GM12878 (cell line): ENCODE data around the gene CAMKK1. TPM values are rescaled to one million over a fixed set of nuclear protein-coding genes. Genes with fewer than 3 reads are reported as not detected.

Source experiments
- BCLAF1 ChIP-seq: fragments of 450-650 bp; IDR thresholded peaks from 2 replicates; pipeline ENCODE4 v1.6.1; 2017; ENCODE audit warnings: antibody characterized with exemption, mild to moderate bottlenecking, moderate library complexity
- BRCA1 ChIP-seq: IDR thresholded peaks from 2 replicates; pipeline ENCODE4 v1.6.1; 2011; ENCODE audit warnings: low read depth, low read length, improper control_type of control experiment
- CHD1 ChIP-seq: IDR thresholded peaks from 2 replicates; pipeline ENCODE4 v1.6.1; 2012; ENCODE audit warnings: low read depth, low read length, improper control_type of control experiment
- CUX1 ChIP-seq: IDR thresholded peaks from 2 replicates; pipeline ENCODE4 v1.6.1; 2012; ENCODE audit warnings: improper control_type of control experiment, low read depth, low read length; ENCODE audit not compliant: insufficient replicate concordance
- DPF2 ChIP-seq: fragments of 450-650 bp; IDR thresholded peaks from 2 replicates; pipeline ENCODE4 v1.6.1; 2017; ENCODE audit warnings: mild to moderate bottlenecking
- HDAC2 ChIP-seq: fragments of 200-600 bp; sonication (generic); IDR thresholded peaks from 2 replicates; pipeline ENCODE4 v1.6.1; 2017
- IRF4 ChIP-seq: IDR thresholded peaks from 2 replicates; pipeline ENCODE4 v1.6.1; 2011; ENCODE audit warnings: low read depth, low read length
- KDM1A ChIP-seq: fragments of 200-600 bp; sonication (generic); IDR thresholded peaks from 2 replicates; pipeline ENCODE4 v1.6.1; 2016; ENCODE audit warnings: borderline replicate concordance
- KLF5 ChIP-seq: fragments of 450-650 bp; IDR thresholded peaks from 2 replicates; pipeline ENCODE4 v1.6.1; 2014; ENCODE audit warnings: mild to moderate bottlenecking; ENCODE audit not compliant: partially characterized antibody
- MYC ChIP-seq: IDR thresholded peaks from 2 replicates; pipeline ENCODE4 v1.6.1; 2011; ENCODE audit warnings: mild to moderate bottlenecking, low read length, moderate library complexity, inconsistent platforms; ENCODE audit not compliant: insufficient read depth, insufficient replicate concordance, insufficient read length, severe bottlenecking
- NBN ChIP-seq: fragments of 450-650 bp; IDR thresholded peaks from 2 replicates; pipeline ENCODE4 v1.6.1; 2016
- NFXL1 ChIP-seq: fragments of 450-650 bp; IDR thresholded peaks from 2 replicates; pipeline ENCODE4 v1.6.1; 2017; ENCODE audit warnings: antibody characterized with exemption, mild to moderate bottlenecking, borderline replicate concordance
- POU2F2 ChIP-seq: IDR thresholded peaks from 3 replicates; pipeline ENCODE4 v1.6.1; 2011; ENCODE audit warnings: low read depth, mild to moderate bottlenecking, low read length, borderline replicate concordance
- RCOR1 ChIP-seq: conservative IDR thresholded peaks from 2 replicates; pipeline ENCODE4 v1.6.1; 2012; ENCODE audit warnings: low read depth, low read length, improper control_type of control experiment
- SIN3A ChIP-seq: IDR thresholded peaks from 2 replicates; pipeline ENCODE4 v1.6.1; 2012; ENCODE audit warnings: low read depth, low read length, improper control_type of control experiment
- SMARCA5 ChIP-seq: fragments of 450-650 bp; IDR thresholded peaks from 2 replicates; pipeline ENCODE4 v1.6.1; 2017; ENCODE audit warnings: mild to moderate bottlenecking
- SP1 ChIP-seq: IDR thresholded peaks from one replicate; pipeline ENCODE4 v1.6.1; 2011; ENCODE audit warnings: low read depth, low read length
- SREBF2 ChIP-seq: IDR thresholded peaks from 2 replicates; pipeline ENCODE4 v1.6.1; 2012; ENCODE audit warnings: mild to moderate bottlenecking, low read length
- TARDBP ChIP-seq: IDR thresholded peaks from 2 replicates; pipeline ENCODE4 v1.6.1; 2016; ENCODE audit warnings: borderline replicate concordance
- YY1 ChIP-seq: IDR thresholded peaks from 2 replicates; pipeline ENCODE4 v1.6.1; 2011; ENCODE audit warnings: low read depth, mild to moderate bottlenecking, low read length
- ZSCAN29 ChIP-seq: fragments of 450-650 bp; IDR thresholded peaks from 2 replicates; pipeline ENCODE4 v1.6.1; 2017; ENCODE audit warnings: mild to moderate bottlenecking, moderate library complexity
- polyA plus RNA-seq, 11 experiments: library from polyadenylated mRNA; depleted of rRNA in 4 of 11; unstranded in 6 of 11; stranded (reverse) in 5 of 11; fragments of >200 nt; fragmentation: Nextera tagmentation in 4 of 11; fragmentation: Illumina TruSeq in 1 of 11; extraction: Ambion mirVana in 4 of 11; extraction: Trizol in 1 of 11; gene quantifications; 1 replicate in 1 of 11; 2 replicates in 10 of 11; pipeline versions ENCODE4 v1.2.1 to v1.2.3, GENCODE V29; 2011 to 2016; ENCODE audit warnings: inconsistent platforms in 2 of 11, missing spikeins in 2 of 11, low read depth in 1 of 11
- total RNA-seq, 4 experiments: library from RNA; depleted of rRNA in 3 of 4; stranded (reverse); fragments of >200 nt in 3 of 4; fragmentation: Illumina TruSeq in 1 of 4; extraction: Trizol in 1 of 4; gene quantifications; 2 replicates each; pipeline versions ENCODE4 v1.2.1 to v1.2.3, GENCODE V29; 2013 to 2021
- TF ChIP-seq, protein P1 (sequence below): fragments of 450-650 bp; IDR thresholded peaks from 2 replicates; pipeline ENCODE4 v1.6.1; 2018; ENCODE audit warnings: borderline replicate concordance, mild to moderate bottlenecking; ENCODE audit not compliant: partially characterized antibody

Gene CAMKK1
- total and polyA plus RNA-seq, 10 of the 15 experiments (the other 5 are each of a cell fraction or from before 2014, with no cell fraction given): 0.06 to 0.84 (median 0.37) TPM

DNA sequence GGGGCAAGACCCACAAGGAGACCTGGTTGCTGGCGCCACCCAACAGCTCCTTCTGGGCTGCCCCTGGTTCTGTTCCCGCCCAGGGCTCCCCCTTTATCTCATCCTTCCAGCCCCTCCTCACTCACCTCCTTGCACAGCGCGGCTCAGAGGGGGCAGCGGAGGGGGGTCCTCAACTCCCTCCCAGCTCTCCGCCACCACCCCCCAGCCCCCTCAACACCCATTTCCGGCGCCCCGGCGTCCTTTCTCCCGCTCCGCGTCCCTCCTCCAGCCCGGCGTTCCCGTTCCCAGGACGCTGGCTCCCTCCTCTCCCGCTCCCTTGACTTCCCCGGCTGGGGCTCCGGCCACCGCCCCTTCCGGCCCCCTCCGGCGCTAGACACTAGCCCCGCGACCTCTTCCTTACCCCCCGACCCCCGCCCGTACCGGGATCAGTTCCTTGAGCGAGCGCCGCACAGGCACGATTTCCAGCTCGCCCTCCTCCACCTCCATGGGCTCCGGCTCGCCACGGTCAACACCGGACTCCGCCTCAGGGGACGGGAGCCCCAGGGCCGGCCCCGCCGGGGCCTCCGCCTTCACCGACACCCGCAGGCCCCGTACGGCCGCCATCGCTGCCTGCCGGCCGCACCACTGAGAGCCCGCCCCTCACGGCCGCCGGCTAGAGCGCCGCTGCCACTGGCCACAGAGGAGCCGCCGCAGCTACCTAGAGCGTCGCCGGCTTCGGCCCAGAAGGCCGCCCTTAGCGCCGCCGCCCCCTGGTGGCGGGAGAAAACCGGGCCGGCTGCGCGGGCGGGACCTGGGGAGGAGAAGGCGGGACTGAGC, 47.0 kb downstream of the CAMKK1 start, which contains the start of gene NCBP3 (continued):
- TF ChIP-seq, protein P1, sequence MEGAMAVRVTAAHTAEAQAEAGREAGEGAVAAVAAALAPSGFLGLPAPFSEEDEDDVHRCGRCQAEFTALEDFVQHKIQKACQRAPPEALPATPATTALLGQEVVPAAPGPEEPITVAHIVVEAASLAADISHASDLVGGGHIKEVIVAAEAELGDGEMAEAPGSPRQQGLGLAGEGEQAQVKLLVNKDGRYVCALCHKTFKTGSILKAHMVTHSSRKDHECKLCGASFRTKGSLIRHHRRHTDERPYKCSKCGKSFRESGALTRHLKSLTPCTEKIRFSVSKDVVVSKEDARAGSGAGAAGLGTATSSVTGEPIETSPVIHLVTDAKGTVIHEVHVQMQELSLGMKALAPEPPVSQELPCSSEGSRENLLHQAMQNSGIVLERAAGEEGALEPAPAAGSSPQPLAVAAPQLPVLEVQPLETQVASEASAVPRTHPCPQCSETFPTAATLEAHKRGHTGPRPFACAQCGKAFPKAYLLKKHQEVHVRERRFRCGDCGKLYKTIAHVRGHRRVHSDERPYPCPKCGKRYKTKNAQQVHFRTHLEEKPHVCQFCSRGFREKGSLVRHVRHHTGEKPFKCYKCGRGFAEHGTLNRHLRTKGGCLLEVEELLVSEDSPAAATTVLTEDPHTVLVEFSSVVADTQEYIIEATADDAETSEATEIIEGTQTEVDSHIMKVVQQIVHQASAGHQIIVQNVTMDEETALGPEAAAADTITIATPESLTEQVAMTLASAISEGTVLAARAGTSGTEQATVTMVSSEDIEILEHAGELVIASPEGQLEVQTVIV: no peak
- peak; percentile 88 for TF ChIP-seq DPF2
- no peak for TF ChIP-seq SREBF2
- no peak for TF ChIP-seq RCOR1
- peak; percentile 75 for TF ChIP-seq SP1
- TF ChIP-seq NFXL1: no peak
- TF ChIP-seq KDM1A: no peak
- peak; percentile 64; the same call in 2 of the 3 replicates for TF ChIP-seq POU2F2
- TF ChIP-seq NBN: peak; percentile 28; the same call in 1 of the 2 replicates
- no peak for TF ChIP-seq BCLAF1
- no peak for TF ChIP-seq CHD1
- peak; percentile 97 for TF ChIP-seq SMARCA5
- no peak for TF ChIP-seq BRCA1
- TF ChIP-seq ZSCAN29: no peak
- TF ChIP-seq HDAC2: no peak
- TF ChIP-seq KLF5: peak; percentile 67
- no peak for TF ChIP-seq MYC
- TF ChIP-seq YY1: peak; percentile 98
- peak; percentile 80 for TF ChIP-seq TARDBP
- TF ChIP-seq CUX1: no peak
- peak; percentile 91 for TF ChIP-seq SIN3A
- no peak for TF ChIP-seq IRF4
